ENCODE measurements around the gene PNKD.

Gene PNKD

DNA sequence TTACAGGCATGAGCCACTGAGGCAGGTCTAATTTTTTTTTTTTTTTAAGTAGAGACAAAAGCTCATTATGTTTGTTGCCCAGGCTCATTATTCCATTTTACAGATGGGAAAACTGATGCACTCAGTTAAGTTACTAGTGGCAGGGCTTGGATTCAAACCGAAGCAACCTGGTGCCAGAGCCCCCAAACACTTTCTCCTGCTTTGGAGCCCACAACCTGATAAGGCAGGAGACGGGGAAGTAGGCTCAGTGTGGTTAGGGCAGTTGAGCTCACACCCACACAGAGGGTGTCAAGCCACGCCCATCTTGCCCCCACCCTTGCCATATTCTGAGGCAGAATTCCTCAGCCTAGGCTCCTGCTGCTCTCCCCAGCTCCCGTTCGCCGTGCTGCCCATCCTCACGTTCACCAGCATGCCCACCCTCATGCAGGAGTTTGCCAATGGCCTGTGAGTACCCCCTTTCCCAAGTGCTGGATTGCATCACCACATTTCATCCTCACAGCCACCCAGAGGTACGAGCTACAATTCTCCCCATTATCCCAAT is 123.5 kb downstream of the PNKD start:
- no peak for DNase-seq (ENCODE audit: extremely low read depth, low read depth)
- H3K4me3 ChIP-seq (replicated peaks; ENCODE audit: low read depth, low read length), result no peak overlapping the region
- TF ChIP-seq, protein P1, sequence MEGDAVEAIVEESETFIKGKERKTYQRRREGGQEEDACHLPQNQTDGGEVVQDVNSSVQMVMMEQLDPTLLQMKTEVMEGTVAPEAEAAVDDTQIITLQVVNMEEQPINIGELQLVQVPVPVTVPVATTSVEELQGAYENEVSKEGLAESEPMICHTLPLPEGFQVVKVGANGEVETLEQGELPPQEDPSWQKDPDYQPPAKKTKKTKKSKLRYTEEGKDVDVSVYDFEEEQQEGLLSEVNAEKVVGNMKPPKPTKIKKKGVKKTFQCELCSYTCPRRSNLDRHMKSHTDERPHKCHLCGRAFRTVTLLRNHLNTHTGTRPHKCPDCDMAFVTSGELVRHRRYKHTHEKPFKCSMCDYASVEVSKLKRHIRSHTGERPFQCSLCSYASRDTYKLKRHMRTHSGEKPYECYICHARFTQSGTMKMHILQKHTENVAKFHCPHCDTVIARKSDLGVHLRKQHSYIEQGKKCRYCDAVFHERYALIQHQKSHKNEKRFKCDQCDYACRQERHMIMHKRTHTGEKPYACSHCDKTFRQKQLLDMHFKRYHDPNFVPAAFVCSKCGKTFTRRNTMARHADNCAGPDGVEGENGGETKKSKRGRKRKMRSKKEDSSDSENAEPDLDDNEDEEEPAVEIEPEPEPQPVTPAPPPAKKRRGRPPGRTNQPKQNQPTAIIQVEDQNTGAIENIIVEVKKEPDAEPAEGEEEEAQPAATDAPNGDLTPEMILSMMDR (IDR thresholded peaks at IDR 0.05; ENCODE audit: low read depth, low read length, missing control alignments), result no peak

DNA sequence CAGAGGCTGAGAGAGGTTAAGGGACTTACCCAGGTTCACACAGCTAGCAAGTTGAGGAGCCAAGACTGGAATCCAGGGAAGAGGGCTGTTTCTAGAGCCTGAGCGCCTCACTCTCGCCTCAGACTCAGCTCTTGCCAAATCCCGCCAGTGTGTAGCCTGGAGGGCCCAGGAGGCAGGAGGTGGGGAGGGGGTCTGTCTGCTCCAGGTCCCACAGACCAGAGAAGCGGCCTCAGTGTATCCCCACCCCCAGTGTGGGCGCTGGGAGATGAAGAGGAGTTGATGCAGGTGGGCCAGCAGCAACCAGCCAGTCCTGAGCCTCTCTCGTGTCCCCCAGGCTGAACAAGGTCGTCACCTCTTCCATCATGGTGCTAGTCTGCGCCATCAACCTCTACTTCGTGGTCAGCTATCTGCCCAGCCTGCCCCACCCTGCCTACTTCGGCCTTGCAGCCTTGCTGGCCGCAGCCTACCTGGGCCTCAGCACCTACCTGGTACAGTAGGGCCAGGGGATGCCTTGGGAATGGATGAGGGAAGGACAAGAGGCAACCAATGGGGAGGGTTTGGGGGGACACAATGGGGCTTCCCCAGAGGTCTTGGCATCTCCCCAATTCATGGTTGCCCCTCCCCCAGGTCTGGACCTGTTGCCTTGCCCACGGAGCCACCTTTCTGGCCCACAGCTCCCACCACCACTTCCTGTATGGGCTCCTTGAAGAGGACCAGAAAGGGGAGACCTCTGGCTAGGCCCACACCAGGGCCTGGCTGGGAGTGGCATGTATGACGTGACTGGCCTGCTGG is 124.2 kb downstream of the PNKD start:
- TF ChIP-seq, protein P1 (IDR thresholded peaks at IDR 0.05; ENCODE audit: low read depth, low read length, missing control alignments), result no peak
- DNase-seq (ENCODE audit: extremely low read depth, low read depth), result no peak
- H3K4me3 ChIP-seq (replicated peaks; ENCODE audit: low read depth, low read length), result no peak overlapping the region

DNA sequence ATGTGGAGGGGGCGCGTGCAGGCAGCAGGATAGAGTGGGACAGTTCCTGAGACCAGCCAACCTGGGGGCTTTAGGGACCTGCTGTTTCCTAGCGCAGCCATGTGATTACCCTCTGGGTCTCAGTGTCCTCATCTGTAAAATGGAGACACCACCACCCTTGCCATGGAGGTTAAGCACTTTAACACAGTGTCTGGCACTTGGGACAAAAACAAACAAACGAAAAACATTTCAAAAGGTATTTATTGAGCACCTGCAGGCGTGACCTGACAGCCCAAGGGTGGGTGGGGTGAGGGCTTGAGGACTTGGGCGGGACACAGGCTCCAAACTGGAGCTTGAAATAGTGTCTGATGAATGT is 124.7 kb downstream of the PNKD start:
- TF ChIP-seq, protein P1 (IDR thresholded peaks at IDR 0.05; ENCODE audit: low read depth, low read length, missing control alignments), result no peak
- no peak overlapping the region for H3K4me3 ChIP-seq (replicated peaks; ENCODE audit: low read depth, low read length)

DNA sequence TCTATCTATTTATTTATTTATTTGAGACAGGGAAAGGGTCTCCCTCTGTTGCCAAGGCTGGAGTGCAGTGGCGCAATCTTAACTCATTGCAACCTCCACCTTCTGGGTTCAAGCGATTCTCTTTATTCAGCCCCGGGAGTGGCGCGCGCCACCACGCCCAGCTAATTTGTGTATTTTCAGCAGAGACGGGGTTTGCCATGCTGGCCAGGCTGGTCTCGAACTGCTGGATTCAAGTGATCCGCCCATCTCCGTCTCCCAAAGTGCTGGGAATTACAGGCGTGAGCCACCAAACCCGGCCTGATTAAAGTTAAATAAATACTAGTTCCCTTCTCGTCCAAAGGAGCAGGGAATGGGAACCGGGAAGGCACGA is 125.1 kb downstream of the PNKD start:
- no peak for DNase-seq (ENCODE audit: extremely low read depth, low read depth)
- TF ChIP-seq, protein P1 (IDR thresholded peaks at IDR 0.05; ENCODE audit: low read depth, low read length, missing control alignments), result no peak
- peak overlapping the region; percentile 62 for H3K4me3 ChIP-seq (replicated peaks; ENCODE audit: low read depth, low read length)

More for the DNA sequence above, 124.7 kb downstream of the PNKD start:
- no peak for DNase-seq (ENCODE audit: extremely low read depth, low read depth)

DNA sequence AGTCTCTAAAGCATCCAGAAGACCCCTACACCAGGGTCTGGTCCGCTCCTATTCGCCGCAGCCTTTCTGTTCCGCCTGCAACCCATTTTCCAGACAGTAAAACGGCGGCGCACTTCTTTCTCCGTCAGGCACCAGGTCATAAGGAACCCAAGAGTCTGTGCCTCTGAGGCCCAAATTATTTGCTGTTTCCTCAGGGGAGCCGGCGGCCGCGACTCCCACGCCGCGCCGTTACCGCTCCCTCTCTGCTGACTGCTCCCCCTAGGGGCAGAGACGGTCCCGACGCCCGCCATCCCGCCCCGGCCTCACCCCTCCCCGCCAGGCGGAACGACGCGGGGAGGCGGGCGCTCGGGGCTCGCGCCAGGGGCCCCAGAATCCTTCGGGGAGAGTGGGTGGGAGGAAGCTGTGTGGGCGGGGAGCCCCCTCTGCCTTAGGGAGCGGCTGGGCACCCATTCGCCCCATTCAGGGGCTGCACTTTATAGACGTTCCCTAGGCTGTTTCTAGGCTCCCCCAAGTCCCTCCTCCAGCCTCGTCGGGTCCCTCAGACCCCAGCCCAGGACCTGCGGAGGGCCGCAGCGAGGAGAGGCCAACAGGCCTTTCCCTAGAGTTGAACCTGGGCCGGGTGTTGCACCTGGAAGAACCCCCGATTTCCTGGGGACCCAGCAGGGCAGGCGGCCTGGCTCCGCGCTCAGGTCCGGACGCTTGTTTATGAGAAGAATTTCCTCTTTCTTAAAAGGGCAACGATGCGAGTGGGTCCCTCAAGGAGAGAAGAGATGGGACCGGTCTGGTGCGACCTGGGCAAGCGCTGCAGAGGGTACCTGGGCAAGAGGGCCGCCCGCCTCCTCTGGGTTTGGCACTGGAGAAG is 125.7 kb downstream of the PNKD start:
- TF ChIP-seq, protein P1 (IDR thresholded peaks at IDR 0.05; ENCODE audit: low read depth, low read length, missing control alignments), result peak; percentile 78
- DNase-seq (ENCODE audit: extremely low read depth, low read depth), result peak; percentile 82
- H3K4me3 ChIP-seq (replicated peaks; ENCODE audit: low read depth, low read length), result peak overlapping the region; percentile 62
